Inflammatory macrophage (primary cell): ENCODE results near the gene NGEF.
"Not testable (repeated sequence)": the region's sequence is repeated elsewhere in the genome, so short reads cannot be mapped to it uniquely, and the experiment has no call there.

Source experiments
- DNase-seq, 2 donors: peaks; one replicate each; pipeline ENCODE4 v3.0.0-alpha.2; 2020 to 2022

The NGEF gene

DNA sequence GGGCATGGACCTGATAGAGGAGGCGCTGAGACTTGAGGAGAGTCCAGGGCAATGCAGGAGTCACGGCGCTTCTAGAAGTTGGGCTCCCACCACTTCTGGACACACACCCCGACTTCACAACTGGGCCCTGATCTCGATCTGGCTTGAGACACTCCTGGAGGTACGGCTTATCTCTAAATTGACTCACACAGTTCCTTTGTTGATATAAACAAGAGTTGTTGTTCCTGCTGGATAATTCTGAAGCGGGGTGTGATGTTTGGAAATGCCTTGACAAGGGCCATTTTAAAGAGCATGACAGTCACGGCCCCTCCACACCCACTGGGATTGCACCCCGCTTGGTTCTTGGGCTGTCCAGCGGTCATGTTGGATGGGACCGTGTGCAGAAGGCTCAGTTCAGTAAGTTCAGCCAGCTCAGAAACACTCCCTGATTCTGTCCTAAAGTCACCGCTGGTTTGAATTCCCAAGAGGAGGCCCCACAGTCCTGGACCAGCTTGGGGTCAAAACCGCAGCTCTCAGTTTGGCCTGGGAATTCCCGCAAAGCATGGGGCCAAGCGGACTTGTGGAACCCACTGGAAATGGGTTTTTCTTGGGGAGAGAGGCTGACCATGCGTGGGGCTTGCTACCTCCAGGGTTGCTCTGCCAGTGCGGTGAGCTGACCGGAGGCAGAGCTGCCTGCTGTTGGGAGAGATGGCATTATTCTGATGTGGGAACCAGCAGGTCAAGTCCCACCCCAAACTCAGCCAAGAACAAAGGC is 10.1 kb upstream of the NGEF start:
- DNase-seq = no peak

DNA sequence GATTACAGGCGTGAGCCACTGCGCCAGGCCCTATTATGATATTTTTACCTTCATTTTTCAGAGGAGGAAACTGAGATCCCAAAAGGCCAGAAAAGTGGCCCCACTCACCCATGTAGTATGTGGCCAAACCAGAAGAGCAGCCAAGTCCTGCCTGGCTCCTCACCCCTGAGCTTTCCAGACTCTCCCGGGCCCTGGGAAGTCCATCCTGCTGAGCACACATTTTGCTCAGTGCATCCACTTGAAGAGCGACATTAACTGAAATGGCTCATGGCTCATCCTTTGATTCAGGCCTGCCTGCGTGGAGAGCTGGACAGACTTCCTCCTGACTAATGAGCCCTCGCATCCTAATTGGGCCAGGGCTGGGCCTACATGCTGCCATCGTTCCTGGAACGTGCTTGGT is 9.5 kb upstream of the NGEF start:
- no peak for DNase-seq

DNA sequence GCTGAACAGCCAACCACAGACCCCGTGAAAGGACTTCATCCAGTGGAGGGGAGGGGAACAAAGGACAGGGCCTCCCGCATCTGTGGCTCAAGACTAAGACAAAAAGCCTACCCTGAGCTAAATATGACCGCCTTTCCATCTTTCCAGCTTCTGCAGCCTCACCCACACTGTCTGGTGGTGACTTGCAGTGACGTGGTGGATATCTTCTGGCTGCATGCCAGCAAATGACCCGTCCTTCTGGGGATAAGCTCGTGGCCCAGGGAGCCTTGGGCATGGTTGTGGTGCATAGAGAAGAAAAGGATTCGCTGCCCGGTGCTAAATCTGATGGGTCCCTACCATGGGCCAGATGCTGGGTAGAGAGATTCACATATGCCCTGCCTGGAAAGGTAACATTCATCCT is 8.7 kb upstream of the NGEF start:
- DNase-seq = no peak

DNA sequence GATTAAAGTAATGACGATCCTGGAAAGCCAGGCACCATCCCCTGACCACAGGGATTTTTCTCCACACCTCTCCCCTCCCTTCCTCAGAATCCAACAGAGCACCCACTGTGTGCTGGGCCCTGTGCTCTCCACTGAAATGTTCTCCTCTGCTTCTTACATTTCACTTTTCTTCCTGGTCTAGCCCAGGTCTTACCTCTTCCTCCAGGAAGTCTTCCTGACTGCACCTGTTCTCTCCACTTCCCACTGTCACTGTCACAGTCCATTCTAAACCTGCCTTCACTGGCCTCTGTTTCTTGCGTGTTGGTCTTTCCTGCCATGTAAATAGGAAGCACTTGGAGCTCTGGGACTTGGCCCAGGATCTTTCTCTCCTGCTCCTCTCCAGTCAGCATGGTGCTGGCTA is 7.4 kb upstream of the NGEF start:
- no peak for DNase-seq

DNA sequence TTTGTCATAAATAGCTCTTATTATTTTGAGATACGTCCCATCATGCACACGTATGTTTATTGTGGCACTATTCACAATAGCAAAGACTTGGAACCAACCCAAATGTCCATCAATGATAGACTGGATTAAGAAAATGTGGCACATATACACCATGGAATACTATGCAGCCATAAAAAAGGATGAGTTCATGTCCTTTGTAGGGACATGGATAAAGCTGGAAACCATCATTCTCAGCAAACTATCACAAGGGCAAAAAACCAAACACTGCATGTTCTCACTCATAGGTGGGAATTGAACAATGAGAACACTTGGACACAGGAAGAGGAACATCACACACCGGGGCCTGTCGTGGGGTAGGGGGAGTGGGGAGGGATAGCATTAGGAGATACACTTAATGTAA is 6.6 kb upstream of the NGEF start:
- not testable (repeated sequence) for DNase-seq

DNA sequence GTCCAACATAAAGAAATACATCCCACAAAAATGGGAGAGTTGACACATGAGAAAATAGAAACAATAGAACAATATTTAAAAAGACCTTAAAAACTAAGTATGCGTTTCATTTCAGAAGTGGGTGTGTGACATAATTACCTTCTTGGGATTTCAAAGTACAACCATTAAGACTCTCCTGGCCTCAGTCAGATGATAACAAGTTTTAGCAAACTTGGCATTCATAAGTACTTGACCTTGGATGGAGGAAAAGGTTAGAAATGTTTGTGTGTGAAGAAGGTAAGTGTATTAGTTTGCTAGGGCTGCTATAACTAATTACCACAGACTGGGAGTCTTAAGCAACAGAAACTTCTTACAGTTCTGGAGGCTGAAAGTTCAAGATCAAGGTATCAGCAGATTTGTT is 4.9 kb upstream of the NGEF start:
- DNase-seq = no peak

DNA sequence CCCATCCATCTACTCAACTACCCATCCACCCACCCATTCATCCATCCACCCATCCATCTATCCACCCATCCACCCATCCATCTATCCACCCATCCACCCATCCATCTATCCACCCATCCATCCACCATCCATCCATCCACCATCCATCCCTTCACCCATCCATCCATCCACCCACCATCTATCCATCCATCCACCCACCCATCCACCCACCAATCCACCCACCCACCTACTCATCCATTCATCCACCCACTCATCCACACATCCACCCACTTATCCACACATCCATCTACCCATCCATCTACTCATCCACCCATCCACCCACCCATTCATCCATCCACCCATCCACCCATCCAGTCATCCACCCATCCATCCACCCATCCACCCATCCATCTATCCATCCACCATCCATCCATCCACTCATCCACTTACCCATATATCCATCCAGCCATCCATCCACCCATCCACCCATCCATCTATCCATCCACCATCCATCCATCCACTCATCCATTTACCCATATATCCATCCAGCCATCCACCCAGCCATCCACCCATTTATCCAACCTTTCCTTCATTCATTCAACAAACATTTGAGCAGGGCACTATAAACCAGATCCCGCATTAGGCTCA is 2.1 kb upstream of the NGEF start:
- no peak for DNase-seq

DNA sequence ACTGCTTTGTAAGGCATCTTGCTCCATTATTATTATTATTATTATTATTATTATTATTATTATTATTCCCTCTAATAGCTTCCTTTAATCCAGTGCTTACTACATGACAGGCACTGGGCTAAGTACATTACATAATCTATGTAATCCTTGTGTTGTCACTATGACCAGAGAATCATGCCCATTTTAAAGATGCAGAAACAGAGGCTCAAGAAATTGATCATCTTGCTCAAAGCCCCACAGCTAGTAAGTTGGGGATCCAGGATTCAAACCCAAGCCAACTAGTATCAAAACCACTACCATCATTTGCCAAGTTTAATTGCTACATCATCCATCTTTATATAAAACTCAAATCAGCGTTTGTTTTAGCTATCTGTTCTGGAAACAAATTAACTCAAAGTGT is 594 bp upstream of the NGEF start:
- no peak for DNase-seq

DNA sequence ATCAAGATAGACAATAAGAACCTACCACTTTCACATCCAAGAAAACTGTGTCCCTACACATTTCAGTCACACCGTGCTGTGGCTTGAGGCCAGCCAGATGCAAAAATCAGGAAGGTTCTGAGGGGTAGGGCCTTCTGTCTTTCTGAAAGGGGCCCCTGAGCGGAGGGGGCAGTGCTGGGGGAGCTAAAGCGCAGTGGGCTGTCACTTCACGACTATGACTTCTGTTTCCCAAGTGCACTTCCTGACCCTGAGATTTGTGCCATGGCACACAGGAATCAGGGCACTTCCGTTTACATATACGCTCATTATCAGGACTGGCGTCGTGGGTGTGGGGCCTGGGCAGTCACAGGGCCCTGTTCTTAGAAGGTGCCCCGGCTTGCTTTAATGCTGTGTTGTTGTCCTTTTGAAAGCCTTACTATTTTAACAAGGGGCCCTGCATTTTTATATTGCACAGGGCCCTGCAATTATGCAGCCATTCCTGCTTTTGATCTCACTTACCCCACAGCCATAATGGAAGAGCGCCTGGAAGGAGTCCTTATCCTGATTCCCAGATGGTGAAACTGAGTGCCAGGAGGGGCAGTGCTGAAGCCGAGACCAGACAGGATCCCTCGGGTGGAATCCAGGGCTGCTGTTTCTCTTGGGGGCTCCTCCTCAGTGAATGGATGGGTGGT is 620 bp downstream of the NGEF start:
- DNase-seq = peak; percentile 49 to 68

DNA sequence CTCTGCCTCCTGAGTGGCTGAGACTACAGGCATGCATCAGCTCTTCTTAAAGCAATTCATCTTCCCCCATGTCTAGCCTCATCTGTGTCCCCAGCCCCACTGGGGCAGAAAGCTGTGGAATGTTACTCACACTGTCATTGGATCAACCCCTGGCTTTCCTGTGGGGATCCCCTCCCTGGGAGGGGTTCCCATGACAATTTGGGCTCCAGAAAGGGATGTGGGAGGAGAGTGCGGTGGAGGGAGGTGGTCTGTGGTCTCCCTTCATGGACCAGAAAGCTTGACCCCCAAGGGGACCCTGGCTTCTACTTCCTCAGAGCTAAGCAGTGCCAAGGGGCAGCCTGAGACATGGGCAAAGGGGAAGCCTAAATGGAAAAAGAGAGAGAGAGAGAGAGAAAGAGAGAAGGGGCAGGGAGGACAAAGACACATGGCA is 1.3 kb downstream of the NGEF start:
- no peak for DNase-seq

DNA sequence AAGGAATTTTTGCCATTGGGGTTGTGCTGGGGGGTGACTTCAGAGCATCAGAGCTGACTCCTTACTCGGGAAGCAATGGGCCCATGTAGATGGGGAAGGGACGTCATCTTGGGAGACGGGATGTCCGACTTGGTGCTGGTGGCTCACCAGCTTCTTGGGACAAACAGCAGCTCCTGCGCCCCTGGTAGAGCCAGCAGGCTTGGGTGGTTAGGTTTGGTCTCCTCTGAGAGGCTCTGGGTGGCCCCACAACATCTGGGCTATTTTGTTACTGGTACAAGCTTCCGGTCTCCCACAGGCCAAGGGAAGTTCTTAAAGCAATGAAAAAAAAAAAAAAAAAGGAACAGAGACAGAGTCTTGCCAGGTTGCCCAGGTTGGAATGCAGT is 1.8 kb downstream of the NGEF start:
- no peak for DNase-seq

DNA sequence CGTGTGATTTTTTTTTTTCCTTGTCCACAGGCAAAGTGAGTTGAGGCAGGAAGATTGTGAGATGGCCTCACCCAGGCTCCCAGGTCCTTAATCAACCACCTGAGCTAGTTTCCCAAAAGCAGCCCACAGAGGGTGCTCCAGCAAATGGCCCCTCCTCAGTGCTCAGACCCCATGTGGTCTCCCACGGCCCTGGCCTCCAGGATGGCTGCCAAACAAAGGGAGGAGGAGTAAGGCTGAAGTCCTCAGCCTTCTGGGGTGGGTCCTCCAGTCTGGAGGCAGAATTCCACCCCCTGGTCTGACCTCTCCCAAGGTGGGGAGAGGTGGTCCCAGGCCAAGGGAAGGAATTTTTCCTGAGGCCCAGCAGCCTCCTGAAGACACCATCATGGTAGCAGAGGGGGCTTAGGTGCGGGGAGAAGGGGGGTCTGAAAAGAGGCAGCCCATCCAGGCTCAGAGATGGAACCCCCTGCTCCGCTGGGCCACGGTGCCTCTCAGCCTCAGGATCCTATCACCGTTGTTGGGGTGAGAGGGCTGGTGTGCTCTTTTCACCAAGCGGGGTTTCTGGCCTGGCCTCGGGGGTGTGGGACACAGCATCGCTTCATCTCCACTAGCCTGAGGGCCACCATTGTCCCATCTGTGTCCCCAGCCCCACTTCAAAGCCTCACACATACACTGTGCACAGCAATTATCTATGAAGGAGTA is 2.3 kb downstream of the NGEF start:
- DNase-seq = no peak

DNA sequence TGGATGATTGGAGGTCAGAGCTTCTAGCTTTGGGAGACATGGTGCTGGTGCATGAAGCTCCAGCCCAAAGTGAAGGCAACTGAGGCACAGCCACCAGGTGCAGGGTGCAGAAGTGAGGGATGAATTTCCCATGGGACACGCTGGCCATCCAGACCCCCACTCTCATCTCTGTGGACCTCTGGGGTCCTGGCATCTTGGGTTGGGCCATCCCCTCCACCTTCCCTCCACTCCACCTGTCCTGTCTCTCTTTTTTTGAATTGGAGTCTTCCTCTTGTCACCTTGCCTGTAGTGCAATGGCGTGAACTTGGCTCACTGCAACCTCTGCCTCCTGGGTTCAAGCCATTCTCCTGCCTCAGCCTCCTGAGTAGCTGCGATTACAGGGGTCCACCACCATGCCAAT is 3.4 kb downstream of the NGEF start:
- DNase-seq = no peak

DNA sequence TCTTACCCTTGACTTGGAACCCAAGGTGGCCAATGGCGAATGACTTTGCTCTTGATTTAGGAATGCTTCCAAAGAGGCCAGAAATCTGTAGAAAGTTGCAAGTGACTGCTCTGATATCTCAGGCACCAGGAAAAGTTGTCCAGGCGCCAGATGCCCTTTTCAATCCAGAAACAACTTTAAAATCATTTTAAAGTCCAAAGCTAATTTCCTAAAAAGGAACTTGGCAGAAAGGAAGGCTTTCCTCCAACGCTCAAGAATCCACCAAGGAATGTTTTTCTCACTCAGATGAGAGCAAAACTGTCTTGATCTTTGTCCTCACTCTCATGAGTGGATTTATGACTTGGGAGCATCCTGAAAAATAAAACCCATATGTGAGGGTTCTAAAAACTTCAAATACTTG is 5.3 kb downstream of the NGEF start:
- DNase-seq = no peak

DNA sequence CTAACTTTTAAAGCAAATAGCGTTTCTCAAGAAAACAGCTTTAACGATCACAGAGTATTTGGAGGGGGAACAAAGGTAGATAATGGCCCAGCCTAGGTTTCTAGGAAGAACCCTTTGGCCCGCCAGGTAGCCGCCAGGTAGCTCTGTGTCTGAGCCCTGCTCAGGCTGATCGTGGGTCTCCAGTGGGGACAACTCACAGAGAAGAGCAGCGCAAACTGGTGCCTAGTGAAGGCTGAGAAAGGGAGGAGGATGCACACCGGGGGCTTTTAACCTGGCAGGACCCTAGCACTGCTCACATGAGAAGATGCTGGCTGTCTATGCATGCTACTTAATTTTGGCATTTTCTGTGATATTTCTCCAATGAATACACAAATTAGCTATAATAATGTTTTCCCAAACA is 5.8 kb downstream of the NGEF start:
- DNase-seq = no peak

DNA sequence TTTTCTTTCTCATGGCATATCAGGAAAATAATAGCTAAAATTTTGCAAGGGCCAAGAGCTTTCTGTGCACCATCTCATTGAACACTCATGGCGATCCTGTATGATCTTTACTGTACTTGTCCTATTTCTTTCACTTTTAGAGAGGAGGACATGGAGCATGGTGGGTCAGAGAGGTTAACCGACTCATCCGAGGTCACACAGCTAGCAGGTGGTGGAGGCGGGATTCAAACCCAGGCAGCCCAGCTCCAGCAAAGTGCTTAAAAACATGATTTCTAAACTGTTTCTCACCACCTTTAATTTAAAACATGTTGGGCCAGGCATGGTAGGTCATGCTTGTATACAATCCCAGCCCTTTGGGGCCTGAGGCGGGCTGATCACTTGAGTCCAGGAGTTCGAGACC is 6.4 kb downstream of the NGEF start:
- DNase-seq = no peak

DNA sequence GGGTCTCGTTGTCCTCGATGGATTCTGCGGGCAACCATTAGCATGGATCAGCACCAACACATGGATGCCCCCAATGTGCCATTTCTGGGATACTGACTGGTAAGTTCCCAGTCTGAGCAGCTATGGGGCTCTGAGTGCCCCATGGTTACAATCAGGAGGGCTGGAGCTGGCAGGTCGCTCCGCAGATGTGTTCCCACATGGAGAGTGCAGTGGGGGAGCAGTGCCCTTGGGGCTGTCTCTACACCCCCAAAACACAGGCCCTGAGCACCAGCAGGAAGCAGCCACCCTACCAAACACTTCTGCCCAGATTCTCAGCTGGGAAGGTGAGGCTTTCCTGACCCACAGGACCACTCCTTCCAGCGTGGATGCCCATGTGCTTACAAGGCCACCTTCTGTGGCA is 8.0 kb downstream of the NGEF start:
- no peak for DNase-seq

DNA sequence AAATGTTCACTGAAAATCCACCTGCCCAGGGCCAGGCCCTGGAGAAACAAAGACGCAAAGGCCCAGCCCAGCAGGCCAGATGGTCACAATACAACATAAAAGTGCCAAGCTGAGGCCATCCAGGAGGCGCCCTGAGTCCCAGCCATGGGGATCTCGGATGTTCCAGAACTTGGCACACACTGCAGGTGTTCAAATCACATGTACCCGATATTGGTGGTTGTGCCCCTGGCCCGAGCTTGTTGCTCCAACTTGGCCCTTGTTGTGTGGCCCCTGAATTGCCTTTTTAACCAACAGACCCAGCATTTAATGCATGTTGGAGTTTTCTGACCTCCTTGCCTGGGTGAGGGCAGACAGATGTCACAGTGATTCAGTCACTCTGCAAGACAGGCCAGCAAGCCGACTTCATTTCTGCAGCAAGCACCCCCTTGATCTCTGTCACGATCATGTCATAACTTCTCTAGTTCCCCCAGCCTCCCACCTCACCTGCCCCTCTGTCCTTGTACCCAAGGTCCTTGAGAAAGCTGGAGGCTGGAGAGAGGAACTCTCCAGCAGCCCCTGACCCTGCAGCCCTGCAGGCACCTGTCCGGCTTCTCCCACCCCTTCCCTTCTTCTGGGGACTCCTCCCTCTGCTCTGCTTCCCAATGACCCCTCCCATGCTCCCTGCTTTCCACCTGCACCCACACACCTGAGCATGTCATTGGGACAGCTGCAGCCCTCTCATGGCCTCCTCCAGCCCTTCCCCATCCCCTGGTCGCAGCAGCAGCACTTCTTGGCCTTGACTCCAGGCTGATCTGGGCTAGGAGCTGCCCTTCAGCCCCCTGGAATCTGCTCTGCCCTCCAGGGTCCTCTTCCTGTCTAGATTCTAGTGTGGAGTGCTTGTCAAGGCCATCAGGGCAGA is 9.1 kb downstream of the NGEF start:
- DNase-seq = no peak

DNA sequence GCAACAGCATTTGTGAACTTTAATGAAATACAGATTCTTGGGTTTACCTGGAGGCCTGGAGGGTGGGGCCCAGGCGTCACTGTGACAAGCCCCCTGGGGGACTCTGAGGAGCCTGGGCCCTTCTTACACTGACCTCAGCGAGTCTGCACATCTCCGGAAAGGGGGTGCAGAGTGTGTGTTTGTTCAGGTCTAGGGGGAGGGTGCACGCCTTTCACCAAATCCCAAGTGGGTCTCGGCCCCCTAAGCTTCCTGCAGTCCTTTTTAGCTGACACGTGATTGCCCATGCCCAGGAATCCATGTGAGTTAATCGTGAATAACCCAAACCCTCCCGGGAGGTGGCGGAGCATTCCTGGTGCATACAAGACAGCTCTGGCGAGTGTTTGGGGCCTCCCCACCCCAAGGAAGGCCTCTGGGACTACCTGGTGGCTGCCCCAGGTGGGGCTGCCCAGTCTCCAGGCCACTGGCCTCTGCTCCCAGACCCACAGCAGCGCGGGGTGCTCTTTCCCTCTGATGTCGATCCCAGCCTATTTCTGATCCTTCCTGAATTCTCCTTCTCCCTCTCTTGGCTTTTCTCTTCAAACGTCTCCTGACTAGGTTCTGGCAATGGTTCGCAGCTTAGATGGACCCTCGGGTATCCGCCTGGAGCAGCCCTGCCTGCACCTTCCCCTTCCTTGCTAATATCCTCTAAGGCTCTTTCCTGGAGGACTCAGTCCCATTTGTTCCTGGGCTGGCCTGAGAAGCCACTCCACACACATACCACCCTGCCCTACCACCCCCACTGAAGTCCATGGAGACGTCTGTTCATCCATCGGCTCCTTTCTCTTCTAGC is 10.0 kb downstream of the NGEF start:
- DNase-seq = no peak

DNA sequence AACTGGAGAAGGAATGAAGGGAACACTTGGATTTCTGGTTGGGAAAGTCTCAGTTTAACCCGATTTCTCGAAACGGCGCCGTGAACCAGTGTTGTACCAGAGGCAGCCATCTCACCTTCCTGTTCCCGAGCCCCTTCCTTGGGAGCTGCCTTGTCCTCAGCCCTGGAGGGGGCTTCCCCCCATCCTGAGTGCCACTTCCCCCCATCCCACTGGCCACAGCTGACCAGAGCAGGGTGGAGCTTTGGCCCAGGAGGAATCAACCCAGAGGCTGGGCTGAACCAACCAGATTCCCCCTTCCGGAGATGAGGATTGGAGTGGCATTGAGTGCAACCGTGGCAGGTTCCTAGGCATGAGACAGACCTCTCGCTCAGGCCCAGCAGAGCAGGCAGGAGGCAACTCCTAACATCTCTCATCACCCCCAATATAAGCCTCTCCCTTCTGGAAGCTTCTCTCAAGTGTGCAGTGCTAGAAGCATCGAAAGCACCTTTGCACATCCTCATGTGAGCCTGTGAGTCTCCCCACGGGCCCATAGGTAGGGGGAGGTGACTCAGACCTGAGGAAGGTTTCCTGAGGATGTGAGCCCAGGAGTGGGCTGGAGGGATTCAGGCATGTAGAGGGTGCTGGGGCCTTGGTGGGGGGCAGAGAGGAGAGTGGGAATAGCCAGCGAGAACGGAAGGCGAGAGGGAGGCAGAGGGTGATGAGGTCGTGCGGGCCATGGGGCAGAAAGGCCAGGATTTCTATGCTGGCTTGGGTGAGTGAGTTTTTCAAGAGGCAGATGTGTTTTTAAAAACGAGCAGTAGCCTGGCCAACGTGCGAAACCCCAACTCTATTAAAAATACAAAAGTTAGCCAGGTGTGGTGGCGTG is 11.9 kb downstream of the NGEF start:
- DNase-seq = no peak

DNA sequence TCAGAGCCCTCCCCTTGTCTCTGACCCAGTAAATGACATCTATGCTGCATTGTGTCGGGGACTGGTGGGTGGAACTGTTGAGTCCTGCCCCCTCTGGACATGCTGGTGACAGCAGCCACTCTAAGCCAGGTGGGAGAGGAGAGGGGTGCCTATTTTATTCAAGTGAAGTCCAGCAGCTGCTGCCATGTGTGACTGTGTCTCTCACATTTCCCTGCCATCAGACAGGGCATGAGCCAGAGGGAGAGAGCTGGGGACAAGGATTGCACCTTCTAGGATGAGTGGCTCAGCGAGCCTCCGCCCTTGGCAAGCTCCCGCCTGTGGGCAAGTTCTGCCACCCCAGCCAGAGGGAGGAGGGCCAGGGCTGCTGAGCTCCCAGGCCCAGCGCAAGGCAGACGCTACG is 13.7 kb downstream of the NGEF start:
- no peak for DNase-seq
